ENCODE measurements around the gene PGM1. TPM values are rescaled to one million over a fixed set of nuclear protein-coding genes. Genes with fewer than 3 reads are reported as not detected.
A peak's percentile ranks its signal among the peaks of the same experiment; 100 is the strongest.

The PGM1 gene
- total RNA-seq, 1 experiment from 2014 or later, result 77.2 TPM

GRCh38 chr1:63674865-63675419 is 81.7 kb downstream of the PGM1 start:
- no peaks in the 10 kb centered on the region for H3K27me3 ChIP-seq (ENCODE audit: control insufficient read depth, insufficient read depth, low read length)
- TF ChIP-seq POLR2AphosphoS5 (IDR thresholded peaks at IDR 0.05; ENCODE audit: low read depth, low read length) (no peak), CTCF (IDR thresholded peaks at IDR 0.05) (no peak), SIN3A (IDR thresholded peaks at IDR 0.05; ENCODE audit: borderline replicate concordance, insufficient read depth, low read depth, low read length) (no peak), TCF7L2 (IDR thresholded peaks at IDR 0.05; ENCODE audit: low read depth, low read length) (no peak), REST (IDR thresholded peaks at IDR 0.05; ENCODE audit: insufficient read depth in 1 of 2, low read depth in 2 of 2, low read length in 1 of 2) (no peak)
- intact Hi-C loops (cut with micrococcal nuclease; ENCODE audit: unreplicated experiment), result loop anchor here (2.0 kb wide), 1 partner anchor 568 kb away; no protein-coding TSS in a partner anchor
- H3K4me1 ChIP-seq (ENCODE audit: control insufficient read depth, insufficient read depth, low read length), result 0 out of 2 replicates have a peak, but pooled peaks cover 5% of the 10 kb centered on the region
- POLR2A ChIA-PET, result no interaction called here
- peaks cover 8% of the 10 kb centered on the region; the same call in 1 of the 2 replicates for H3K9me3 ChIP-seq (ENCODE audit: control insufficient read depth, insufficient read depth, low read depth, low read length)
- peak overlapping the region; percentile 64; the same call in 1 of the 2 replicates for H3K27ac ChIP-seq (ENCODE audit: low read length)
- CTCF ChIA-PET, result interaction anchor here (0.6 to 1.3 kb wide), 12 partner anchors 16 to 571 kb away, joined by 3 to 12 read pairs (median 4); no protein-coding TSS in a partner anchor
- BruUV-seq (replicated peaks), result no TSS peak
- no peaks in the 10 kb centered on the region for H3K36me3 ChIP-seq (ENCODE audit: control insufficient read depth, insufficient read depth, low read length)
- DNase-seq (ENCODE audit: low read depth, low spot score) (no peak), ATAC-seq (peak; percentile 37)
- no peak overlapping the region for H3K4me3 ChIP-seq (ENCODE audit: low read depth in 2 of 2, low read length in 2 of 2)
- in situ Hi-C loops (cut with HindIII; ENCODE audit: low pct_unique_long_range_greater_than_20kb, low sequenced_read_pairs), result loop anchor here (25.0 kb wide), 1 partner anchor 562 kb away; no protein-coding TSS in a partner anchor

- H3K36me3 ChIP-seq (ENCODE audit: control insufficient read depth, insufficient read depth, low read length), result no peaks in the 10 kb centered on the region
- no TSS peak for BruUV-seq (replicated peaks)
- ChIA-PET POLR2A (no interaction called here), CTCF (interaction anchor here (1.1 kb wide), 1 partner anchor 16 kb away, joined by 3 read pairs; no protein-coding TSS in a partner anchor)
- H3K9me3 ChIP-seq (ENCODE audit: control insufficient read depth, insufficient read depth, low read depth, low read length), result peaks cover 11% of the 10 kb centered on the region; the same call in 1 of the 2 replicates
- peak overlapping the region; percentile 64; the same call in 1 of the 2 replicates for H3K27ac ChIP-seq (ENCODE audit: low read length)
- 0 out of 2 replicates have a peak, but pooled peaks cover 5% of the 10 kb centered on the region for H3K4me1 ChIP-seq (ENCODE audit: control insufficient read depth, insufficient read depth, low read length)
- DNase-seq (ENCODE audit: low read depth, low spot score), result no peak
- no peaks in the 10 kb centered on the region for H3K27me3 ChIP-seq (ENCODE audit: control insufficient read depth, insufficient read depth, low read length)
- in situ Hi-C loops (cut with HindIII; ENCODE audit: low pct_unique_long_range_greater_than_20kb, low sequenced_read_pairs), result loop anchor here (25.0 kb wide), 1 partner anchor 562 kb away; no protein-coding TSS in a partner anchor
- ATAC-seq, result no peak
- H3K4me3 ChIP-seq (ENCODE audit: low read depth in 2 of 2, low read length in 2 of 2), result no peak overlapping the region
- intact Hi-C loops (cut with micrococcal nuclease; ENCODE audit: unreplicated experiment), result loop anchor here (2.0 kb wide), 1 partner anchor 567 kb away; no protein-coding TSS in a partner anchor
- TF ChIP-seq TCF7L2 (IDR thresholded peaks at IDR 0.05; ENCODE audit: low read depth, low read length) (no peak), CTCF (IDR thresholded peaks at IDR 0.05) (no peak), REST (IDR thresholded peaks at IDR 0.05; ENCODE audit: insufficient read depth in 1 of 2, low read depth in 2 of 2, low read length in 1 of 2) (no peak), POLR2AphosphoS5 (IDR thresholded peaks at IDR 0.05; ENCODE audit: low read depth, low read length) (no peak), SIN3A (IDR thresholded peaks at IDR 0.05; ENCODE audit: borderline replicate concordance, insufficient read depth, low read depth, low read length) (no peak)
These were observed 82.3 kb downstream of the PGM1 start for GRCh38 chr1:63675420-63675931.

Measured in Panc1 (cell line).